ENCODE data around the gene PIBF1. TPM values are rescaled to one million over a fixed set of nuclear protein-coding genes. Genes with fewer than 3 reads are reported as not detected.

Gene PIBF1
- total and polyA plus RNA-seq, 10 of the 15 experiments (the other 5 are each of a cell fraction or from before 2014, with no cell fraction given), result 6.4 to 24.5 (median 11.1) TPM

GRCh38 chr13:72911981-72912380, 130.0 kb downstream of the PIBF1 start:
- WGBS (ENCODE audit: insufficient coverage, insufficient replicate concordance, low lambda C conversion rate, missing lambda C conversion rate), result 100% methylated on average over 1 of the region's 1 CpG
- in situ Hi-C loops (cut with MboI), result no loop called here
- intact Hi-C loops (cut with micrococcal nuclease; ENCODE audit: unreplicated experiment), result no loop called here
- Histone ChIP-seq H3K79me2 (ENCODE audit: control insufficient read depth, insufficient read depth, low read length) (no peaks in the 10 kb centered on the region), H3K9me3 (replicated peaks; ENCODE audit: control insufficient read depth, insufficient read depth, low read length) (no peaks in the 10 kb centered on the region), H3K4me1 (ENCODE audit: control insufficient read depth, insufficient read depth, low read length) (no peaks in the 10 kb centered on the region), H4K20me1 (ENCODE audit: control insufficient read depth, insufficient read depth) (no peaks in the 10 kb centered on the region), H3K27me3 (replicated peaks in 1 of 2; ENCODE audit: control insufficient read depth in 2 of 2, insufficient read depth in 2 of 2, low read length in 1 of 2) (no peaks in the 10 kb centered on the region), H3K27ac (ENCODE audit: control insufficient read depth, insufficient read depth) (no peak overlapping the region), H2AFZ (ENCODE audit: control insufficient read depth, low read depth, low read length) (no peak overlapping the region), H3K9ac (ENCODE audit: control insufficient read depth, insufficient read depth, low read length) (no peak overlapping the region), H3K36me3 (ENCODE audit: control insufficient read depth in 2 of 2, insufficient read depth in 2 of 2, low read length in 1 of 2) (peaks cover 1 to 4% of the 10 kb centered on the region in 2 experiments; a peak in 2 of 4 replicates), H3K4me3 (no peak overlapping the region), H3K4me2 (ENCODE audit: control insufficient read depth, insufficient read depth) (no peak overlapping the region)
- no TSS peak for BruUV-seq (replicated peaks)
- FAIRE-seq (no peak), DNase-seq (ENCODE audit: low read depth, low spot score) (no peak), ATAC-seq (no peak)
- CTCF ChIA-PET, result interaction anchor here (0.7 kb wide), 1 partner anchor 248 kb away, joined by 3 read pairs; no protein-coding TSS in a partner anchor
- POLR2A ChIA-PET, result no interaction called here
- TF ChIP-seq, protein P1, sequence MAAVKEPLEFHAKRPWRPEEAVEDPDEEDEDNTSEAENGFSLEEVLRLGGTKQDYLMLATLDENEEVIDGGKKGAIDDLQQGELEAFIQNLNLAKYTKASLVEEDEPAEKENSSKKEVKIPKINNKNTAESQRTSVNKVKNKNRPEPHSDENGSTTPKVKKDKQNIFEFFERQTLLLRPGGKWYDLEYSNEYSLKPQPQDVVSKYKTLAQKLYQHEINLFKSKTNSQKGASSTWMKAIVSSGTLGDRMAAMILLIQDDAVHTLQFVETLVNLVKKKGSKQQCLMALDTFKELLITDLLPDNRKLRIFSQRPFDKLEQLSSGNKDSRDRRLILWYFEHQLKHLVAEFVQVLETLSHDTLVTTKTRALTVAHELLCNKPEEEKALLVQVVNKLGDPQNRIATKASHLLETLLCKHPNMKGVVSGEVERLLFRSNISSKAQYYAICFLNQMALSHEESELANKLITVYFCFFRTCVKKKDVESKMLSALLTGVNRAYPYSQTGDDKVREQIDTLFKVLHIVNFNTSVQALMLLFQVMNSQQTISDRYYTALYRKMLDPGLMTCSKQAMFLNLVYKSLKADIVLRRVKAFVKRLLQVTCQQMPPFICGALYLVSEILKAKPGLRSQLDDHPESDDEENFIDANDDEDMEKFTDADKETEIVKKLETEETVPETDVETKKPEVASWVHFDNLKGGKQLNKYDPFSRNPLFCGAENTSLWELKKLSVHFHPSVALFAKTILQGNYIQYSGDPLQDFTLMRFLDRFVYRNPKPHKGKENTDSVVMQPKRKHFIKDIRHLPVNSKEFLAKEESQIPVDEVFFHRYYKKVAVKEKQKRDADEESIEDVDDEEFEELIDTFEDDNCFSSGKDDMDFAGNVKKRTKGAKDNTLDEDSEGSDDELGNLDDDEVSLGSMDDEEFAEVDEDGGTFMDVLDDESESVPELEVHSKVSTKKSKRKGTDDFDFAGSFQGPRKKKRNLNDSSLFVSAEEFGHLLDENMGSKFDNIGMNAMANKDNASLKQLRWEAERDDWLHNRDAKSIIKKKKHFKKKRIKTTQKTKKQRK (IDR thresholded peaks at IDR 0.05; ENCODE audit: low read depth, low read length), result no peak
- no peak for TF ChIP-seq BCL11A (IDR thresholded peaks at IDR 0.05; ENCODE audit: low read depth, low read length)
- TF ChIP-seq ZSCAN29 (IDR thresholded peaks at IDR 0.05), result no peak
- no peak for TF ChIP-seq ZNF207 (IDR thresholded peaks at IDR 0.05; ENCODE audit: borderline replicate concordance)
- no peak for TF ChIP-seq EP300 (IDR thresholded peaks at IDR 0.05; ENCODE audit: borderline replicate concordance in 1 of 2, control insufficient read depth in 1 of 2, low read depth in 2 of 2, low read length in 2 of 2)
- TF ChIP-seq ETV6 (conservative IDR thresholded peaks at IDR 0.05 in 1 of 2, IDR thresholded peaks at IDR 0.05 in 1 of 2; ENCODE audit: borderline replicate concordance in 1 of 2, low read depth in 1 of 2), result no peak
- SMC1A ChIA-PET (ENCODE audit: uncharacterized antibody, unreplicated experiment), result no interaction called here
- RAD21 ChIA-PET (ENCODE audit: unreplicated experiment), result no interaction called here

All from GM12878 (cell line).